ENCODE measurements around the gene DMKN.
"Not testable (repeated sequence)": the region's sequence is repeated elsewhere in the genome, so short reads cannot be mapped to it uniquely, and the experiment has no call there.

DMKN gene

DNA sequence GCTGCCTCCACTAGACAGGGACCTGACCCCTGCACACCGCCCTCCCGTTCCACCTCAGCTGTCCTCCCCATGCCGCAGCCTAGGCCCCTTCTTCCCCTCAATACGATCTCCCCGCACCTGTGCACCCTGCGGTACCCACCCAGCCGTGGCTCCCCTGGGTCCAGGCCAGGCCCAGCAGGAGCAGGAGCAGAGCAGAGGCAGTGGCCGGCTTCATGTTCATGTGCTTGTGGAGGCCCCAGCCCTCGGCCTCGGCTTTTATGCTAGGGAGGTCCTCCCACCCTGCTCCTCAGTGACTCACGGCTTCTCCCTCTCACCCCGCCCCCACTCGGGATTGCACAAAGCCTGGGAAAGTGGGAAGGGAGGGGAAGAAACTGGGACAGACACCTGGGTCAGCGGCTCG lies 11.8 kb downstream of the DMKN start:
- in situ Hi-C loops (cut with HindIII; ENCODE audit: low sequenced_read_pairs): no loop called here

DNA sequence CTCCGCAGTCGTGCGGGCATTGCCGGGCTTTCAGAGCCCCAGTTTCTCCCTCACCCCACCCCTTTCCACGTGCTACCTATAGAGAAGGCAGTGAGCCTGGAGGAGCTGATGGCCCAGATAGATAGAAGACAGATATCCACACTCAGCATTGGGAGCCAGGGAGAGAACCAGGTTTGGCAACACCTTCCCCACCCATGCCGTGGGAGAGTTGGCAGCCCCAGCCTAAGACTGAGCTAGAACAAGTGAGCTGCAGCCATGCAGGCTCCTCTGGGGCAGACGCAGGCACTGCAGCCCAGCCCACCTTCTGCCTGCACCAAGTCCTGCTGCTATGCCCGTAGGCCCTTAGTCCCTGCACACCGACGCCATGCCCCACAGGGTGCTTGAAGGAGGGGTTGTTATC lies 12.8 kb downstream of the DMKN start:
- in situ Hi-C loops (cut with HindIII; ENCODE audit: low sequenced_read_pairs): no loop called here

DNA sequence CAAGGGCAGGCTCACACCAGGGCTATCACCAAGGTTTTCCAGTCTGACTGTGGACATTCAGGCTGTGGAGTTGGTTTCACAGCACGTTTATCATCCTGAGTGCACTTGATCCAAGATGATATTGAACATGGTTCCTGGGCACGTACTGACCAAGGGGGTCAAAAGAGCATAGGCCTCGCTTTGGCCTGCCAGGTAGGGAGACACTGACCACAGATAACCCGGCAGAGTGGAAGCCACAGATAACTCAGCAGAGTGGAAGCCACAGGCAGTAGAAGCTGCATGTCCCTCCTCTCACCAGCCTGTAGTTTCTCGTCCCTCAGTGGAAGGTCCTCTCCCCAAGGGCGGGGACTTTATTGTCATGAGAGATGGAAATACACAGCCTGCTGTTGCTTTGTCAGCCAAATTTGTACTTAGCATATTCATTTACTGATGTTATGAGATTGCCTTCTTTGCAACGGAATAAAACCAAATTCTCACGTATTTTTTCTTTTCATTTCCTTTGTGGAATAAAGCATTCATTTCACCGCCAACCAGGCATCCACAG lies 14.4 kb downstream of the DMKN start:
- in situ Hi-C loops (cut with HindIII; ENCODE audit: low sequenced_read_pairs): no loop called here

DNA sequence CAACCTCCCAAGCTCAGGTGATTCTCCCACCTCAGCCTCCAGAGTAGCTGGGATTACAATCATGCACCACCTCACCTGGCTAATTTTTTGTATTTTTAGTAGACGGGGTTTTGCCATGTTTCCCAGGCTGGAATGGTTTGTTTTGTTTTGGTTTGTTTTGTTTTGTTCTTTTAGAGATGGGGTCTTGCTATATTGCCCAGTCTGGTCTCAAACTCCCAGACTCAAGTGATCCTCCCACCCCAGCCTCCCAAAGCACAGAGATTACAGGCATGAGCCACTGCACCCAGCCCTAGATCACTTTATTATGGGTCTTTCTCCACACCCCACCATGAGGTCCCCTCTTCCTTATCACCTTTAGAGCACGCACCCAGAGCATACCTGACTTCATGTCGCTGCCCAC lies 15.2 kb downstream of the DMKN start:
- in situ Hi-C loops (cut with HindIII; ENCODE audit: low sequenced_read_pairs): no loop called here

DNA sequence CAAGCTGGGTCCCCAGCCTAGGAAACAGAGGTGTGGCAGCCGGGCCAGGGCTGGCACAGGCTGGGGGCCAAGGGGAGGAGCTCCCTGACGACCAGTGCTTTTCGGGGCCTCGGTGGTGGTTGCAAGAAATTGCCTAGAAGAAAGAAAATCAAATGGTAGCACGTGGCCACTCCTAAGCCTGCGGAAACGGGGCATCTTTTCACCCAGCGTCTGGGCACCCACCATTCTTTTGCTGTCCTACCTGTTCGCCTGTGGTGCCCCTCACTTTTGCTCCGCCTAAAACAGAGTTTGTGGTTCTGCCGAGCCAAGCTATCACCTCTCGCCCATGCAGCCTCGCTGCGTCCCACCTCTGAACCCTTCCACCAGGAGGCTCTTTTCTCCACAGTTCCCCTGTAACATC lies 16.0 kb downstream of the DMKN start:
- in situ Hi-C loops (cut with HindIII; ENCODE audit: low sequenced_read_pairs): no loop called here

DNA sequence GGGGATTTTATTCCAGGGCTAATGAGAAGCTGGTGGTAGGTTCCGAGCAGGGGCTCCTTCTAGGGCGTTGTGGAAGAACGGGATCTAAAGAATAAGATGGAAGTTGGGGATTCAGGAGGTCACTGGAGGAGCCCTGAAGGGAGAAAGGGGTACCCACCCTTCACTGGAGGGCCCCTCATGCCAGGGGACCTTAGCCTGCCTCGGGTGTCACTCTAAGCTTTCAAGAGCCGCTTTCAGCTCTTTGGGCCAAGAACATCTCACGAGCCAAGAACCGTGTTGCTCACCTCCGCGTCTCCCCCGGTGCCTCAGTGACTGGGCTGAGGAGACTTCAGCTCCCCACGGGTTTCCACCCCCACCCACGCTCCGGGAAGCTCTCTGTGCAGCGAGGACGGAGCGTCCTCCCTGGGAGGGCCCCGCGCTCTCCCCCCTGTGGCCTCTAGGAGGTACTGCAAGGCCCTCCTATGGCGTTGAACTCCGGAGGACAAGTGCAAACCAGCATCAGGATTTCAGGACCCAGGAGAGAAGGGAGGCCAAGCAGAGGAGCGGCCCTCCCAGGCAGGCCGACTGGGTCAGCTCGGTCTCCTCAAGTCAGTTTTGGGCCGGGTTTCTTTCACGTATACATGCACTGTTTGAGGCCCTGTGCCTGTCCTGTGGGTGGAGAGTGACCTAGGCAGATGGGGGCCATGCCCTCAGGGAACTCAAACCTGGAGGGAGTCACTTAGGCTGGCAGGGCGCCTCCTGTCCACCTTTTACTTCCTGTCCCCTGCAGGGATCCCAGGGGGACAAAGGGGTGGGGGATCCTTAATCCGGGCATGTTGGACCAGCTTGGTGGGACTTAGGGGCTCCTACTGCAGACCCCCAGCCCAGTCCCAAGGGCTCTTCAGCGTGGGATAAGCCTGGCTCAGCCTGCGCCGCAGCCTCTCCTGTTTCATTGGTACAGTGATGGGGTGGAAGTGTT lies 18.1 kb downstream of the DMKN start:
- in situ Hi-C loops (cut with HindIII; ENCODE audit: low sequenced_read_pairs): no loop called here

DNA sequence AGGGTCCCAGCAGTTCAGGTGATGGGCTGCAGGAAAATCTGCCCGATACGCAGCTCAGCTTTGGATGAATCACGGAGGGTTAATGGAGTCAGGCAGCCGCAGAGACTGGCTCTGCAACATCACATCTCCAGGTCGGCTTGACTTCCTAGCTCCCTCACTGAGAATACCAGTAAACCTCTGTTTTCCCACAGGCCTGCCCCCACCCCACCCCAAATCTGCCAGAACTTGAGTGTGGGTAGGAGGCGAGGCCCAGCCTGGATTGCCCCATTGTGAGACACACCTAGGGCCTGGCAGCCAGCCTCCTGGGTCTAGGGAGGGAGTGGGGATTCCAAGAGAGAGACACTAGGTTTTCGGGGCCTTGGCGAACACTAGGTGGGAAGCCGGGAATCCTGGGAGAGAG lies 19.5 kb downstream of the DMKN start:
- in situ Hi-C loops (cut with HindIII; ENCODE audit: low sequenced_read_pairs): no loop called here

DNA sequence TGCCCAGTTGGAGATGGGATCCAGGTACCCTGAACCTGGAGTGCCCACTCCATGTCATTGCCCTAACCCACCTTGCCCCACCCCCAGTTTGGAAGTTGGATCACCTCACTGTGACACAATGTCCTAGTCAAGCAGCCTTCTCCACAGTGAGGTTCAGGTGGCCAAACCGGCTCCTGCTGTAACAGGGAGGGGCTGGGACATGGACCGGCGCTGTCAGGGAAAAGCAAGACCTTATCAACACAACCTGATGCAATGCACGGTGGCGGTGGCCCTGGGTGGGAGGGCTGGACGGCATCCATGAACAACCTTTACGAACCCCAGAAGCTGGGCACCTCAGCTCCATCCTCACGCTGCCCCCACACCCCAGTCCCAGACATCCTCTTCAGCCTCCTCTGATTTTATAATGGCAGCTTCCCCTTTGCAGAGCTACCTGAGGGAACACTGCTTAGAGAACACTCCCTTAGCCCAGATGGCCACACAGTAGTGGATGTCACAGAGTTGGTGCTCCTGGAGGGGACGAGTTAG lies 21.6 kb downstream of the DMKN start:
- in situ Hi-C loops (cut with HindIII; ENCODE audit: low sequenced_read_pairs): no loop called here

DNA sequence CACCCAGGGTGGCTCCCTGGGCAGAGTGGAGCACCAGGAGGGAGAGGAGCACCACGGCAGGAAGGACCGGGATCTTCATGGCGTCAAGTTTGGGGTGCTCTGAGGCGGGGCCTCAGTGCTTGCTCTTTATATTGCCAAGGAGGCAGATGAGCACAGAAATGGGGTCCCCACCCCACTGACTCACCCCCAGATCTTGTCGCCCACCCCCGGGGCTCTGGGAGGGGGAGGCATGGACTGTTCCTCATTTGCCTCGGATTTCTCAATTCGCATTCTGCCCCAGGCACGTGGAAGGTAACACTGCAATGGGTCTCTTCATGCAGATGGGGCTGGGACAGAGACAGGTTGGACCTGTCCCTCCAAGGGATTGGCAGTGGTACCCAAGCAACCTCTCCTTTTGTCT lies 23.1 kb downstream of the DMKN start, which contains the start of gene KRTDAP:
Gene KRTDAP, minus strand, starts transcription at position 101 of the 400 bp plus-strand sequence. Its CDS starts 22 bp downstream, at position 79.
- in situ Hi-C loops (cut with HindIII; ENCODE audit: low sequenced_read_pairs): no loop called here

DNA sequence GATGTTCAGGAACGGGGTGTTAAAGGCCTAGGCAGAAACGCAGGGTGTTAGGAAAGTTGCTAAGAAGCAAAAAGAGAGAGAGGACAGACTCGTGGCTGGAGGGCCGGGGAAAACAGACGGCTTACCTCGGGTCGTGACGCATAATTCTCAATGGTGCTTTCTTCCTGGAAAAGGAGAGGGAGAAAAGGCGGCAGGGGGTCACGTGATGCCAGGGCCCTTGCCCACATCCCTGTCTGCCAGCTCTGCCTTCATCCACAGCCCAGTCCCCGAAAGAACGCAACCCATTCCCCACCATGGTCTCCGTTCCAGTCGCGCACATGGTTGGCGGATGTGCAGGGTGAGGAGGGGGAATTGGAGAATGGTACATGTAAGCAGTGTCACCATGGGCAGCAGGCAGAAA lies 24.8 kb downstream of the DMKN start:
- in situ Hi-C loops (cut with HindIII; ENCODE audit: low sequenced_read_pairs): loop anchor here (5.0 kb wide), 2 partner anchors 56 to 136 kb away; no protein-coding TSS in a partner anchor

DNA sequence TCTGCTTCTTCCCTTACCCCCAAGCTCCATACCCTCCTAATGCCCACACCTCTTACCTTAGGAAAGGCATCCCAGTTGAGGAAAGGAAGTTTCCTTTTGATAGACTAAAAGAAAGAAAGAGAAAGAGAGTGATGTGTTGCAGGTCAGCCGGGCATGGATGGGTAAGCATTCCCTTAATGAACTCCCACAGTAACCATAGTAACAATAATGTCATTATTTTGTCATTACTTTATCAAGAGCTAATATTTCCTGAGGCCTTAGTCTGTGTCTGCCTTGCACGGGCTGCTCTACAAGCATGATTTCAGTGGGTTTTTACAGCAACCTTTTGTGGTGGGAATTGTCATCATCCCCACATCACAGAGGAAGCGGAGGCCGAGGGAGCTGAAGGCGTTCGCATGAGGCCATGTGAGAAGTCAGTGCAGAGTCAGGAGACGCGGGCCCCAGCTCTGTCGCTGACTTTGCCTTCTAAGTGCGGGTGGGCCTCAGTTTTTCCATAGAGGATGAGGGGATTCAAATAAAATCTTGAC lies 25.7 kb downstream of the DMKN start:
- in situ Hi-C loops (cut with HindIII; ENCODE audit: low sequenced_read_pairs): loop anchor here (5.0 kb wide), 2 partner anchors 55 to 135 kb away; no protein-coding TSS in a partner anchor

DNA sequence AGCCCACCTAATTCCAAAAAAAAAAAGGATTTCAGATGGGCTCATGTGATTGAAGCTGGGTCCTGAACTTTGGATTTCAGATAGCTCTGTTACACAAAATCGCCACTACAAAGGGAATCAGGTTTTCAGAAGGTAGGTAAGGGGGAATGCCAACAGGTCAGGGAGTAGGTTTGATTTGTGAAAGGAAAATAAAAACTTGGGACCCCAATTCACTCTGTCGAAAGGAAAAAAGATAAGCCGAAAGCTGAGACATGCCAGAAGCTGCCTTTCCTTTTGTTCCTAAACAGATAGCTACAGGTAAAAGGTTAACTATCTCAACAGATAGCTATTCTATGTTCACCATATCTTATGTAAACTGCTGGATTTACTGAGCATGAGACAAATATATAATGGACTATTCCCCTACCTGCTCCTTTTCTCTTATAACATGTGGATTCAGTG lies 27.2 kb downstream of the DMKN start:
- in situ Hi-C loops (cut with HindIII; ENCODE audit: low sequenced_read_pairs): loop anchor here (5.0 kb wide), 2 partner anchors 54 to 134 kb away; no protein-coding TSS in a partner anchor

DNA sequence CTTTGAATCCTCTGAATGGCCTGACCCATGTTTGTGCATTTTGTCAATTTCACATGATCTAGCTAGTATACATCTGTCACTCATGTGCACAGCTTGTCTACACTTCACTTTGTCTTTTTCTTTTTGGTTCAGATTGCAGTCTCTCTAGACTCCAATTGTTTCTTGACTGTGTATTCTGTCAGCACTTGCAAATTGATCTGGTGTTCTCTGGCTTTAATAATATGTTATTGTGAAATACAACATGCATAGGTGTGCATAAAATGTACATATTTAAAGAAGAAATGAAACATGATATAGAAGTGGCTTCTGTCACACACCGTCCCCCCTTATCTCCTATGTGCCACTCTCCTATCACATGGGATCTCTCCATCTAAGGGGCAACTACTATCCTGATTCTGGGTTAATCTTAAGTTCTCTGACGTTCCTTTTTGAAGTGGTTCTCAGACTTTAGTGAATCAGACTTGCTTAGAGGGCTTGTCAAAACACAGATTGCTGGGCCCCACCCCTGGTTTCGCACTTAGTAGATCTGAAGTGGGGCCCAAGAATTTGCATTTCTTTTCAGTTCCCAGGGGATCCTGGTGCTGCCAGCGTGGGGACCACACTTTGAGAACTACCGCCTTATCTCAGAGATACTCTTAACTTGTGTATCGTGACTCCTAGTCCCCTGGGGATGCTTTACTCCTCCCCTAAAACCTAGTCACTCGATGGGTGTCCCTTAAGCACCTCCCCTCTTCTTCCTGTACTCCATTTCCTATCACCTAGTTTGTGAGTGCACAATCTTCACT lies 29.0 kb downstream of the DMKN start:
- in situ Hi-C loops (cut with HindIII; ENCODE audit: low sequenced_read_pairs): loop anchor here (5.0 kb wide), 2 partner anchors 52 to 132 kb away; no protein-coding TSS in a partner anchor

DNA sequence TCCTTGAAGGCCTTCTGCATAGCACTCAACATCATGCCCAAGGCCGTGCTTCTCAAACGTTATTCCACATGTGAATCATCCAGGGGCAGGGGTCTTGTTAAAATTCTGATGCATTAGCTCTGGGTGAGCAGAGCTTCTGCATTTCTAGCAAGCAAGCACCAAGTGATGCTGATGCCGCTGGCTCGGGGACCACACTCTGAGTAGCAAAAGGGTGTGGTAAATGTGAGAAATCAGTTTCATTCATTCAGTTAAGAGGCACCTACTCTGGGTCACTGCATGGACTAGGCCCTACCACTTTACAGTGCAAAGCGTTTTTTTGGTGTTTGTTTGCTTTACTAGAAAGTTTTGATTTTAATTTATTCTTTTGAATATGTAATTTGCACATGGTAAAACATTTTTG lies 30.4 kb downstream of the DMKN start:
- in situ Hi-C loops (cut with HindIII; ENCODE audit: low sequenced_read_pairs): no loop called here

DNA sequence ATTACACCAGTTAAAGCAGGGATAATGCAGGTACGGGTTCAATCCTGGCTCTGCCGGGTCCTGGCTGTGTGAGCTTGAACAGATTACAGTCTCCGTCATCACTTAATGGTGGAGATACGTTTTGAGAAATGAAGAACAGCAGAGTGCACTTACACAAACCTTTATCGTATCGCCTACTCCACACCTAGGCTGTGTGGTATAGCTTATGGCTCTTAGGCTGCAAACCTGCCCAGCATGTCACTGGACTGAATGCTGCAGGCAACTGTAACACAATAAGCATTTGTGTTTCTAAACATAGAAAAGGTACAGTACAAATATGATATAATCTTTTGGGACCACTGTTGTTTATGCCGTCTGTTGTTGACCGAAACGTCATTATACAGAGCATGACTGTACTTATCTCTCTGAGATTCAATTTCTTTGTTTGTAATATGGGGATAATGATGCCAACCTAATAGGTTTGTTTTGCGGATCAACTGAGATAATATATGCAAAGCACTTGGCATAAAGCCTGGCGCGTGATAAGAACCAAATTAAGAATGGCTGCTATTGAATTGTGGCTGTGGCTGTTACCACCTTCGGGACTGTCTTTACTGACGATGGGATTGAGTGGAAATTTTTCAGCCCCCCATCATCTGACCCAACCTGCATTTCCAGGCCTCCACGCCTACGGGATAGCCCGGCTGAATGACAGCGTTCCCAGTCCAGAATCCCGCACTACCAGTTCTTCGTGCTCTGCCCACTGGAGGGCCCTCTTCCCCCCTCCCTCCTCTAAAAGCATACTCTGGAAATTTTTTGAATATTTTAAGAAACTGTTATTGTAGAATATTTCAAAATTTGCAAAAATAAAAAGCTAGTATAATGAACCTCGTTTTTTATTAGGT lies 34.4 kb downstream of the DMKN start:
- in situ Hi-C loops (cut with HindIII; ENCODE audit: low sequenced_read_pairs): no loop called here

DNA sequence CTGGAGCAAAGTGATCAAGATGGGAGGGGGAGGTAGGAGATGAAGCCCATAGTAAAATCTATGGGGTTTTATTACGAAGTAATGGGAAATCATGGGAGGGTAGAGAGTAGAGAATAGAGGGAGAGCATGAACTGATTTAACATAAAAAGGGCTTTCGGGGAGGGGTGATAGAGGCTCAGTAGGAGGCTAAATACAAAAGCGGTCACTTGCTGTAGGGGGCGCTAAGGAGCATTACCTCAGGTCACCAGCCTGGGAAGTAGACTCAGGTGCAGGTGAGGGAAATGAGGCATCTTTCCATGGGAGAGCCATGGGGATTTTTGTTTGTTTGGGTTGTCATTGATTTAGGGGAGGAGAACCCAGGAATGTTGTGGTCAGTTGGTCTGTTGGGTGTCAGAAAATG lies 37.3 kb downstream of the DMKN start:
- in situ Hi-C loops (cut with HindIII; ENCODE audit: low sequenced_read_pairs): no loop called here

DNA sequence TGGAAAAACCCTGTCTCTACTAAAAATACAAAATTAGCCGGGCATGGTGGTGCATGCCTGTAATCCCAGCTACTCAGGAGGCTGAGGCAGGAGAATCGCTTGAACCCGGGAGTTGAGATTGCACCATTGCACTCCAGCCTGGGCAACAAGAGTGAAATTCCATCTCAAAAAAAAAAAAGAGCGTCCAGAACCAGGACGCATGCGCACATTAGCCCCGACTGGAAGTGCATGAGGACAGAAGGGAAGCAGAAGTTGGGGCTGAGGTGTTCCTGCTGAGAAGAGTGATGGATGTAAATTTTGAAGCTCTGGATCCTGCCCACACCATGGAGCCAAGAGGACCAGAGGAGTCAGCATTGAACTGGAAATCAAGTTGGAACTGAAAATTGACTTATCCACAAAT lies 38.9 kb downstream of the DMKN start:
- in situ Hi-C loops (cut with HindIII; ENCODE audit: low sequenced_read_pairs): not testable (repeated sequence)

DNA sequence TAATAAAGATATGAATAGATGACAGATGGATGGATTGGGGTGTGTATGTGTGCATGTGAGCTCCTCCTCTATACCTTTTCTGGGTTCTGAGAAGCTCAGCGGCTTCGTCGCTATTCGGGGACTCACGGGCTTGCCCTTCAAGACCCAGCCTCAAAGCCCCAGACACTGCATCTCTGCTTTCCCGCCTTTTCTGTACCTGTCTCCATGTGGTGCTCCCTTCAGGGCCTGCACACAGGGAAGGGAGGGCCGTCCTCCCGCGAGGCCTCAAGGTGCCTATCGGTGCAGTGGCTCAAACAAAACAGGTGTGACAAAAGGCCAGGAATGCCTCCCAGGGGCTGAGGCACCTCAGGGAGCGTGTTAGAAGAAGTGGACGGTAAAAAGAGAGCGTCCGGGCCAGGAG lies 39.3 kb downstream of the DMKN start:
- in situ Hi-C loops (cut with HindIII; ENCODE audit: low sequenced_read_pairs): no loop called here

DNA sequence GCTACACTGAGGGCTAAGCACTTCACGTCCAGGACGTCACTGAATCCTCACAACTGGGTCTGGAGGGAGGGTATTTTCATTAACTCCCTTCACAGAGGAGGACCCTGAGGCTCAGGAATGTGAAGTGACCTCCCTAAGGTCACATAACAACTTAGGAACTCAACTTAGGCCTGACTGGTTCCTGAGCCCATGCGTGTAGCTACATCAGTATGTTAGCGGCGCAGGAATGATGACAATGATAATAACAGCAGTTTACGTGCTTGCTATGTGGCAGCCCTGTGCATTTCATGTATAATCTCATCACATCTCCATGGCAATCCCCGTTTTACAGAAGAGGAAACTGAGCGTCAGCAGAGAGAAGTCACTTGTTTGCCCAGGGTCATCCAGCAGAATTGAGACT lies 41.5 kb downstream of the DMKN start:
- in situ Hi-C loops (cut with HindIII; ENCODE audit: low sequenced_read_pairs): no loop called here

DNA sequence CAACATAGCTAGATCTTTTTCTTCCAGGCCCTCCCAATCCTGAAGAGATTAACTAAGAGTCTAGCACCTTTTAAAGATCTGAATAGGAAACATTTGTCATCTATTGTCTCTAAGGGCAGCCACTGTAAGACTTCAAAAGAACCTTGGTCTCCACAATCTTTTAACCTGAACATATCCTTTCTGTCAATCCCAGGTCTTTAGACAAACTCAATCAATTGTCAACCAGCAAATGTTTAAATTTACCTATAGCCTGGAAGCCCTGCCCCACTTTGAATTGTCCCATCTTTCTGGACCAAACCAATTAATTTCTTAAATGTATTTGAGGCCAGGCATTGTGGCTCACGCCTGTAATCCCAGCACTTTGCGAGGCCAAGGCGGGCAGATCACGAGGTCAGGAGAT lies 42.4 kb downstream of the DMKN start:
- in situ Hi-C loops (cut with HindIII; ENCODE audit: low sequenced_read_pairs): not testable (repeated sequence)

Measured in endothelial cell of hepatic sinusoid (primary cell).